Endodermal cell (in vitro differentiated cells): ENCODE measurements around the gene PECR. TPM values are rescaled to one million over a fixed set of nuclear protein-coding genes. Genes with fewer than 3 reads are reported as not detected.

ENCODE experiments used
- DNase-seq: peaks from one replicate; pipeline ENCODE4 v3.0.0-alpha.2; 2017
- H3K27ac ChIP-seq: 2 replicates; pipeline ENCODE4 v1.5.1; 2013; ENCODE audit warnings: mild to moderate bottlenecking, low read depth, low read length, moderate library complexity
- H3K27me3 ChIP-seq: 2 replicates; pipeline ENCODE4 v1.6.1; 2013; ENCODE audit warnings: mild to moderate bottlenecking, low read length, moderate library complexity; ENCODE audit not compliant: insufficient read depth, control insufficient read depth, poor library complexity, severe bottlenecking
- H3K36me3 ChIP-seq: 2 replicates; pipeline ENCODE4 v1.7.0; 2013; ENCODE audit warnings: mild to moderate bottlenecking, low read length, moderate library complexity; ENCODE audit not compliant: control insufficient read depth, insufficient read depth
- H3K4me1 ChIP-seq: one replicate; pipeline ENCODE4 v1.7.0; 2013; ENCODE audit warnings: low read length; ENCODE audit not compliant: control insufficient read depth, insufficient read depth
- H3K4me3 ChIP-seq: 2 replicates; pipeline ENCODE4 v1.5.1; 2013; ENCODE audit warnings: mild to moderate bottlenecking, low read length, moderate library complexity
- H3K9ac ChIP-seq: 2 replicates; pipeline ENCODE4 v1.6.1; 2013; ENCODE audit warnings: mild to moderate bottlenecking, low read length, moderate library complexity; ENCODE audit not compliant: poor library complexity, severe bottlenecking; ENCODE audit errors: extremely low read depth
- H3K9me3 ChIP-seq: 2 replicates; pipeline ENCODE4 v1.6.1; 2013; ENCODE audit warnings: mild to moderate bottlenecking, low read length, moderate library complexity; ENCODE audit not compliant: control insufficient read depth
- H3K27ac Mint-ChIP-seq: 2 replicates; pipeline ENCODE4 v1.8.0; 2020; ENCODE audit warnings: mixed read lengths
- H3K27me3 Mint-ChIP-seq: 2 replicates; pipeline ENCODE4 v1.8.0; 2021; ENCODE audit warnings: mild to moderate bottlenecking, mixed read lengths; ENCODE audit not compliant: insufficient read depth
- H3K36me3 Mint-ChIP-seq: 2 replicates; pipeline ENCODE4 v1.8.0; 2020; ENCODE audit warnings: low read depth, mixed read lengths
- H3K4me1 Mint-ChIP-seq: 2 replicates; pipeline ENCODE4 v1.8.0; 2020; ENCODE audit warnings: mixed read lengths
- H3K4me3 Mint-ChIP-seq: 2 replicates; pipeline ENCODE4 v1.8.0; 2020; ENCODE audit warnings: mild to moderate bottlenecking, moderate library complexity, mixed read lengths
- H3K9me3 Mint-ChIP-seq: 2 replicates; pipeline ENCODE4 v1.8.0; 2020; ENCODE audit warnings: mild to moderate bottlenecking, mixed read lengths
- WGBS, 2 experiments: methylation state at CpG; one replicate each; pipeline versions ENCODE4 v1.1.5 to v1.1.7; 2013; ENCODE audit warnings: missing lambda C conversion rate in 2 of 2, mixed read lengths in 1 of 2; ENCODE audit not compliant: insufficient coverage in 1 of 2, insufficient read length in 1 of 2; 5-methylcytosine and 5-hydroxymethylcytosine counted together
- total RNA-seq, 2 donors: library from RNA; stranded (reverse); fragmentation: NEBNext Ultra II Directional in 1 of 2; extraction: Animal tissue kit (Norgen Biotek cat#: 25700) in 1 of 2; gene quantifications; 2 replicates in 1 of 2; 3 replicates in 1 of 2; pipeline ENCODE4 v1.2.1, GENCODE V29; 2021
- TF ChIP-seq, protein P1 (sequence below): fragments of 200-600 bp; sonication (generic); conservative IDR thresholded peaks from 2 replicates; pipeline ENCODE4 v1.5.0; 2021; ENCODE audit warnings: antibody characterized with exemption, mild to moderate bottlenecking

The PECR gene
- total RNA-seq, 2 donors from 2014 or later = 12.5 to 17.0 TPM

GRCh38 chr2:216071111-216071851 is 10.3 kb downstream of the PECR start:
- H3K9ac ChIP-seq = no peak overlapping the region
- no peaks in the 10 kb centered on the region for H3K27me3 ChIP-seq
- no peak overlapping the region for H3K27ac ChIP-seq
- Mint-ChIP-seq H3K4me3 (no peak overlapping the region), H3K27ac (no peak overlapping the region), H3K36me3 (peaks cover 3% of the 10 kb centered on the region), H3K4me1 (peaks cover 10% of the 10 kb centered on the region), H3K27me3 (no peaks in the 10 kb centered on the region), H3K9me3 (no peaks in the 10 kb centered on the region)
- H3K9me3 ChIP-seq = no peaks in the 10 kb centered on the region
- 91 to 93% methylated on average over 12 of the region's 12 CpGs for WGBS, 2 experiments
- H3K4me1 ChIP-seq = no peaks in the 10 kb centered on the region
- TF ChIP-seq, protein P1, sequence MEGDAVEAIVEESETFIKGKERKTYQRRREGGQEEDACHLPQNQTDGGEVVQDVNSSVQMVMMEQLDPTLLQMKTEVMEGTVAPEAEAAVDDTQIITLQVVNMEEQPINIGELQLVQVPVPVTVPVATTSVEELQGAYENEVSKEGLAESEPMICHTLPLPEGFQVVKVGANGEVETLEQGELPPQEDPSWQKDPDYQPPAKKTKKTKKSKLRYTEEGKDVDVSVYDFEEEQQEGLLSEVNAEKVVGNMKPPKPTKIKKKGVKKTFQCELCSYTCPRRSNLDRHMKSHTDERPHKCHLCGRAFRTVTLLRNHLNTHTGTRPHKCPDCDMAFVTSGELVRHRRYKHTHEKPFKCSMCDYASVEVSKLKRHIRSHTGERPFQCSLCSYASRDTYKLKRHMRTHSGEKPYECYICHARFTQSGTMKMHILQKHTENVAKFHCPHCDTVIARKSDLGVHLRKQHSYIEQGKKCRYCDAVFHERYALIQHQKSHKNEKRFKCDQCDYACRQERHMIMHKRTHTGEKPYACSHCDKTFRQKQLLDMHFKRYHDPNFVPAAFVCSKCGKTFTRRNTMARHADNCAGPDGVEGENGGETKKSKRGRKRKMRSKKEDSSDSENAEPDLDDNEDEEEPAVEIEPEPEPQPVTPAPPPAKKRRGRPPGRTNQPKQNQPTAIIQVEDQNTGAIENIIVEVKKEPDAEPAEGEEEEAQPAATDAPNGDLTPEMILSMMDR = no peak
- peaks cover 4% of the 10 kb centered on the region for H3K36me3 ChIP-seq
- no peak for DNase-seq
- no peak overlapping the region for H3K4me3 ChIP-seq

DNA sequence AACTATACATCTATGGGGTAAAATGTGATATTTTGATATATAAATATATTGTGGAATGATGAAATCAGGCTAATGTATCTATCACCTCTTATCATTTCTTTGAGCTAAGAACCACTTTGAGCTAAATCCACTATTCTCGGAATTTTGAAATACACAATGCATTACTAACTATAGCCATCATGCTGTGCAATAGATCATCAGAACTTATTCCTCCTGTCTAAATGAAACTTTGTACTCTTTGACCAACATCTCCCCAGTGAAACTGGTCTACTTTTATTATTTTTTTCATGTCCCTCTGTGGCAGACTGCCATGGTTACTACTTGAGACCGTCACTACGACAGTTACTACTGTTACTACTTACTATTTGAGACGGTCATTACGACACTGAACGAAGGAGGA is 11.4 kb downstream of the PECR start:
- Histone ChIP-seq H3K27ac (no peak overlapping the region), H3K27me3 (no peaks in the 10 kb centered on the region), H3K9ac (no peak overlapping the region), H3K4me3 (no peak overlapping the region), H3K4me1 (no peaks in the 10 kb centered on the region), H3K36me3 (peaks cover 8% of the 10 kb centered on the region), H3K9me3 (no peaks in the 10 kb centered on the region)
- no peak for DNase-seq
- Mint-ChIP-seq H3K36me3 (peaks cover 6% of the 10 kb centered on the region), H3K27ac (no peak overlapping the region), H3K9me3 (no peaks in the 10 kb centered on the region), H3K4me1 (peaks cover 10% of the 10 kb centered on the region), H3K4me3 (no peak overlapping the region), H3K27me3 (no peaks in the 10 kb centered on the region)
- WGBS, 2 experiments = 97 to 99% methylated on average over 6 of the region's 6 CpGs
- TF ChIP-seq, protein P1 = no peak

DNA sequence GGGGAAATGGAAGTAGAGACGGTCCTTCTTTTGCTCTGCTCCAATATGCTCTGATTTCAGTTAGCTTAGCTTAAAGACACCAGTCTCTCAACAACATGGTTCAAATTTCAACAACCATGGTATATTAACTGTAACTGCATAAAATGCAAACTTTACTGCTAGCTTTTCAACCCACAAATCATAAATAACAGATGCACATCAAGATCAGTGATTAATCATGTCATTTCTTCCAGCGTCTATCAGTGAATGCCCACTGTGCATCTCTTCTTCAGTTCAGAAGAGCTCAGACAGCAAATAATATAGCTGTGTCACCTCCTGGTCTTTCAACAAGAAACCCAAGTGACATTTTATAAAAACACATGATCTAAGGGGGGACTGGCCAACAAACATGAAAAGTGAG is 12.6 kb downstream of the PECR start:
- Mint-ChIP-seq H3K27ac (no peak overlapping the region), H3K9me3 (no peaks in the 10 kb centered on the region), H3K27me3 (no peaks in the 10 kb centered on the region), H3K4me1 (peaks cover 10% of the 10 kb centered on the region), H3K36me3 (peaks cover 7% of the 10 kb centered on the region), H3K4me3 (no peak overlapping the region)
- no peak overlapping the region for H3K4me3 ChIP-seq
- TF ChIP-seq, protein P1 = no peak
- H3K27me3 ChIP-seq = no peaks in the 10 kb centered on the region
- peaks cover 10% of the 10 kb centered on the region for H3K36me3 ChIP-seq
- no peaks in the 10 kb centered on the region for H3K4me1 ChIP-seq
- H3K27ac ChIP-seq = no peak overlapping the region
- no peak for DNase-seq
- H3K9me3 ChIP-seq = no peaks in the 10 kb centered on the region
- no peak overlapping the region for H3K9ac ChIP-seq
- 89 to 95% methylated on average over 1 to 2 of the region's 2 CpGs for WGBS, 2 experiments
